Body of pancreas (tissue), 4 donors: Measurements from ENCODE around the gene ZNF286A. TPM values are rescaled to one million over a fixed set of nuclear protein-coding genes. Genes with fewer than 3 reads are reported as not detected.

Experiments
- ATAC-seq: fragments of 150-250 bp; one replicate; pipeline ENCODE4 v1.9.1; 2016
- DNase-seq, 4 donors: peaks; one replicate each; pipeline ENCODE4 v3.0.0-alpha.2; 2019
- H3K27ac ChIP-seq, 4 donors: fragments of 200-600 bp; sonication (generic); 1 replicate in 3 of 4; 2 replicates in 1 of 4; pipeline versions ENCODE4 v1.5.1 to v1.6.1; 2016 to 2019; ENCODE audit warnings: mild to moderate bottlenecking in 1 of 4, mixed read lengths in 1 of 4, moderate library complexity in 1 of 4
- H3K27me3 ChIP-seq, 2 donors: fragments of 200-600 bp; sonication (generic); one replicate each; pipeline ENCODE4 v1.6.0; 2016; ENCODE audit warnings: mild to moderate bottlenecking in 1 of 2
- H3K36me3 ChIP-seq, 2 donors: fragments of 200-600 bp; sonication (generic); replicated peaks in 1 of 2; 2 replicates each; pipeline ENCODE4 v1.5.1; 2016; ENCODE audit warnings: low read depth in 2 of 2; ENCODE audit not compliant: insufficient read depth in 1 of 2
- H3K4me1 ChIP-seq: fragments of 200-600 bp; sonication (generic); one replicate; pipeline ENCODE4 v1.6.0; 2016
- H3K4me3 ChIP-seq, 2 donors: fragments of 200-600 bp; sonication (generic); 1 replicate in 1 of 2; 2 replicates in 1 of 2; pipeline ENCODE4 v1.5.1; 2016 to 2019
- H3K9me3 ChIP-seq, 3 donors: fragments of 200-600 bp; sonication (generic); 1 replicate in 2 of 3; 2 replicates in 1 of 3; pipeline ENCODE4 v1.5.1; 2016
- CTCF ChIP-seq, 7 experiments: fragments of 450-650 bp in 4 of 7; fragments of 200-600 bp in 3 of 7; sonication (generic) in 3 of 7; IDR thresholded peaks; one replicate each; pipeline ENCODE4 v1.5.1; 2016 to 2019; ENCODE audit warnings: antibody characterized with exemption in 7 of 7
- POLR2A ChIP-seq, 3 donors: fragments of 450-650 bp; IDR thresholded peaks; one replicate each; pipeline ENCODE4 v1.6.1; 2016; ENCODE audit warnings: antibody characterized with exemption in 3 of 3, mild to moderate bottlenecking in 2 of 3
- WGBS, 2 donors: methylation state at CpG; one replicate each; pipeline ENCODE4 v1.1.5; 2017; 5-methylcytosine and 5-hydroxymethylcytosine counted together
- intact Hi-C: fragments of 100-400 bp; cut with DNase I; formaldehyde crosslinking; loops from one replicate; pipeline ENCODE4 v1.15.1; 2023
- total RNA-seq, 2 donors: library from RNA; depleted of rRNA; stranded (reverse); fragments of >200 nt; gene quantifications; one replicate each; pipeline ENCODE4 v1.1.0, GENCODE V29; 2016

ZNF286A gene
- total RNA-seq, 2 donors from 2014 or later, result 4.7 to 14.5 TPM

- peaks cover 48% of the 10 kb centered on the region for H3K4me1 ChIP-seq
- WGBS, 2 donors, result 67 to 75% methylated on average over 3 of the region's 3 CpGs
- TF ChIP-seq POLR2A (IDR thresholded peaks at IDR 0.05), result no peak
- TF ChIP-seq CTCF (IDR thresholded peaks at IDR 0.05), result no peak
- peak; percentile 24 for ATAC-seq
- no peaks in the 10 kb centered on the region for H3K36me3 ChIP-seq
- H3K4me3 ChIP-seq, result no peak overlapping the region
- no peaks in the 10 kb centered on the region for H3K27me3 ChIP-seq
- no peaks in the 10 kb centered on the region for H3K9me3 ChIP-seq
- H3K27ac ChIP-seq, result peak overlapping the region in 3 of 4 donors; percentile 2 to 55 (median 53)
- DNase-seq, result no peak
- intact Hi-C loops, result no loop called here
Observed at GRCh38 chr17:15654886-15655561, 44.5 kb upstream of the ZNF286A start.

- Histone ChIP-seq H3K27ac (no peak overlapping the region), H3K27me3 (no peaks in the 10 kb centered on the region), H3K9me3 (no peaks in the 10 kb centered on the region), H3K36me3 (no peaks in the 10 kb centered on the region), H3K4me3 (no peak overlapping the region), H3K4me1 (peaks cover 35% of the 10 kb centered on the region)
- intact Hi-C loops, result no loop called here
- no peak for DNase-seq
- no peak for ATAC-seq
- TF ChIP-seq CTCF (IDR thresholded peaks at IDR 0.05) (no peak), POLR2A (IDR thresholded peaks at IDR 0.05) (no peak)
Observed at GRCh38 chr17:15657868-15658267, 41.7 kb upstream of the ZNF286A start.

- H3K4me1 ChIP-seq, result peaks cover 35% of the 10 kb centered on the region
- TF ChIP-seq POLR2A (IDR thresholded peaks at IDR 0.05) (no peak), CTCF (IDR thresholded peaks at IDR 0.05) (no peak)
- no peak overlapping the region for H3K4me3 ChIP-seq
- H3K36me3 ChIP-seq, result no peaks in the 10 kb centered on the region
- no peaks in the 10 kb centered on the region for H3K9me3 ChIP-seq
- DNase-seq, result no peak
- H3K27me3 ChIP-seq, result no peaks in the 10 kb centered on the region
- H3K27ac ChIP-seq, result peak overlapping the region in 1 of 4 donors; percentile 16
- no peak for ATAC-seq
- 88 to 89% methylated on average over 3 of the region's 3 CpGs for WGBS, 2 donors
- intact Hi-C loops, result no loop called here
Observed at GRCh38 chr17:15658296-15658695, 41.3 kb upstream of the ZNF286A start.

GRCh38 chr17:15659236-15659635 is 40.3 kb upstream of the ZNF286A start:
- H3K9me3 ChIP-seq, result no peaks in the 10 kb centered on the region
- intact Hi-C loops, result no loop called here
- ATAC-seq, result peak; percentile 7

More at GRCh38 chr17:15659236-15659635, 40.3 kb upstream of the ZNF286A start:
- Histone ChIP-seq H3K36me3 (no peaks in the 10 kb centered on the region), H3K4me3 (no peak overlapping the region), H3K4me1 (peaks cover 35% of the 10 kb centered on the region), H3K27ac (peak overlapping the region; percentile 16 to 79 (median 52)), H3K27me3 (no peaks in the 10 kb centered on the region)
- WGBS, 2 donors, result 75 to 86% methylated on average over 3 to 6 of the region's 6 CpGs
- no peak for TF ChIP-seq POLR2A (IDR thresholded peaks at IDR 0.05)
- TF ChIP-seq CTCF (IDR thresholded peaks at IDR 0.05), result no peak
- DNase-seq, result no peak
